ENCODE data around the gene AGRN. TPM values are rescaled to one million over a fixed set of nuclear protein-coding genes. Genes with fewer than 3 reads are reported as not detected.
"Not testable (repeated sequence)": the region's sequence is repeated elsewhere in the genome, so short reads cannot be mapped to it uniquely, and the experiment has no call there.

AGRN gene
- total RNA-seq, 1 donor from 2014 or later, result 374 TPM

DNA sequence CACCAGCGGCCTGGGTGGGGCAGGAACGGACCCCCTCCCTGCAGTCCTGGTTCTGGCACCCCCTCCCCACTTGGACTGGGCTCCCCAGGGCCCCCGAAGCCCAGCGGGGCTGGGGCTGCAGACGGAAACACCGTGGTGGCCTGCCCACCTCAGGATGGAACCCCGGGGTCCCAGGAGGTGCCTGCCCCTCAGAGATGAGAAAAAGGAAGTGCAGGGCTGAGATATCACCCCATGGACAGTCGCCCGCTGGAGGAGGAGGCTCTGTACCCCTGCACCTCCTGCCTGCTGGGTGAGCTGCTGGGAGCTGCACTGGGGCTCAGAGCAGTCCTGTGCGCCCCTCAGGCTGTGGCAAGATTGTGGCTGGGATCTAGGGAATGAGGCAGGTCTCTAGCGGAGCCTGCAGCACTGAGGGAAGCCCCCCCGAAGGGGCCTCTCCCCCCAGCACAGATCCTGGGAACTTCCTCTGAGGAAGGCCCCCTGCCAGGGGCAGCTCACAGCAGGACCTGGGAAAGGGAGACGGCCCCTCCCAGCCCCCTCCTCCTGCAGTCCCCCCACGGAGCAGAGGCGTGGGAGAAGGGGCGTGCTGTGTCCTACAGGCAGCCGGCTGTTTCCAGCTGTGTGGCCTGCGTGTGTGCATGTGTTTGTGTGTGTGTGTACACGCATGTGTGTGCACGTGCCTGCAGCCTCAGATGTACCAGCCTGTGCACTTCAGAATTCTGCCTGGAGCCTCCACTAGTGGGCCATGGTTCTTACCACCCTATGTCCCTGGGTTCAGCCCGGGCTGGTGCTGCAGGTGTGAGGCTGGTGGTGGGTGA is 6.9 kb downstream of the AGRN start:
- no peaks in the 10 kb centered on the region for H3K9me3 Mint-ChIP-seq (ENCODE audit: unreplicated experiment)
- TF ChIP-seq, protein P1, sequence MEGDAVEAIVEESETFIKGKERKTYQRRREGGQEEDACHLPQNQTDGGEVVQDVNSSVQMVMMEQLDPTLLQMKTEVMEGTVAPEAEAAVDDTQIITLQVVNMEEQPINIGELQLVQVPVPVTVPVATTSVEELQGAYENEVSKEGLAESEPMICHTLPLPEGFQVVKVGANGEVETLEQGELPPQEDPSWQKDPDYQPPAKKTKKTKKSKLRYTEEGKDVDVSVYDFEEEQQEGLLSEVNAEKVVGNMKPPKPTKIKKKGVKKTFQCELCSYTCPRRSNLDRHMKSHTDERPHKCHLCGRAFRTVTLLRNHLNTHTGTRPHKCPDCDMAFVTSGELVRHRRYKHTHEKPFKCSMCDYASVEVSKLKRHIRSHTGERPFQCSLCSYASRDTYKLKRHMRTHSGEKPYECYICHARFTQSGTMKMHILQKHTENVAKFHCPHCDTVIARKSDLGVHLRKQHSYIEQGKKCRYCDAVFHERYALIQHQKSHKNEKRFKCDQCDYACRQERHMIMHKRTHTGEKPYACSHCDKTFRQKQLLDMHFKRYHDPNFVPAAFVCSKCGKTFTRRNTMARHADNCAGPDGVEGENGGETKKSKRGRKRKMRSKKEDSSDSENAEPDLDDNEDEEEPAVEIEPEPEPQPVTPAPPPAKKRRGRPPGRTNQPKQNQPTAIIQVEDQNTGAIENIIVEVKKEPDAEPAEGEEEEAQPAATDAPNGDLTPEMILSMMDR (IDR thresholded peaks at IDR 0.05; ENCODE audit: unreplicated experiment), result no peak
- no peak for DNase-seq (ENCODE audit: low spot score)
- H3K36me3 Mint-ChIP-seq (ENCODE audit: low read depth, unreplicated experiment), result peaks cover 8% of the 10 kb centered on the region
- peaks cover 13% of the 10 kb centered on the region for H3K27me3 Mint-ChIP-seq (ENCODE audit: unreplicated experiment)
- H3K4me3 Mint-ChIP-seq (ENCODE audit: unreplicated experiment), result no peak overlapping the region
- peaks cover 22% of the 10 kb centered on the region for H3K4me1 Mint-ChIP-seq (ENCODE audit: unreplicated experiment)
- no peak overlapping the region for H3K27ac Mint-ChIP-seq (ENCODE audit: unreplicated experiment)

DNA sequence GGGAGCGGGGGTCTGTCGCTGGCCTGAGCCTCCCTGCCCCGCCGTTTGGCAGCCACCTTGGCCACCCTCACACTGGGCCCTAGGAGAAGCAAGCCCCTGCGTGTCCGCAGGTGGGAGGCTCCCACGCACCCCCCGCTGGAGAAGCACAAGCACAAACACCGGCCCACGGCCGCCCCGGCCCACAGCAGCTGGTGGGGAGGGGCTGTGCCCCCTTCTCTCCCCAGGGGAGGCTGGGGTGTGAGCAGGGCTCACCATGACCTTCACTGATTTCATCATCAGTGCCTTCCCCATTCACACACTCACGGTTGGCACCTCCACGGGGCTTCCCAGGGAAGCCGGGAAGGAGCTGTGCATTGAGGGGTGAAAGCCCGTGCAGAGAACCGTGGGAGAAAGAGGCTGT is 7.9 kb downstream of the AGRN start:
- Mint-ChIP-seq H3K27me3 (ENCODE audit: unreplicated experiment) (peaks cover 14% of the 10 kb centered on the region), H3K9me3 (ENCODE audit: unreplicated experiment) (no peaks in the 10 kb centered on the region), H3K4me3 (ENCODE audit: unreplicated experiment) (no peak overlapping the region), H3K27ac (ENCODE audit: unreplicated experiment) (no peak overlapping the region), H3K36me3 (ENCODE audit: low read depth, unreplicated experiment) (peaks cover 8% of the 10 kb centered on the region), H3K4me1 (ENCODE audit: unreplicated experiment) (peaks cover 21% of the 10 kb centered on the region)
- TF ChIP-seq, protein P1 (IDR thresholded peaks at IDR 0.05; ENCODE audit: unreplicated experiment), result no peak
- no peak for DNase-seq (ENCODE audit: low spot score)

DNA sequence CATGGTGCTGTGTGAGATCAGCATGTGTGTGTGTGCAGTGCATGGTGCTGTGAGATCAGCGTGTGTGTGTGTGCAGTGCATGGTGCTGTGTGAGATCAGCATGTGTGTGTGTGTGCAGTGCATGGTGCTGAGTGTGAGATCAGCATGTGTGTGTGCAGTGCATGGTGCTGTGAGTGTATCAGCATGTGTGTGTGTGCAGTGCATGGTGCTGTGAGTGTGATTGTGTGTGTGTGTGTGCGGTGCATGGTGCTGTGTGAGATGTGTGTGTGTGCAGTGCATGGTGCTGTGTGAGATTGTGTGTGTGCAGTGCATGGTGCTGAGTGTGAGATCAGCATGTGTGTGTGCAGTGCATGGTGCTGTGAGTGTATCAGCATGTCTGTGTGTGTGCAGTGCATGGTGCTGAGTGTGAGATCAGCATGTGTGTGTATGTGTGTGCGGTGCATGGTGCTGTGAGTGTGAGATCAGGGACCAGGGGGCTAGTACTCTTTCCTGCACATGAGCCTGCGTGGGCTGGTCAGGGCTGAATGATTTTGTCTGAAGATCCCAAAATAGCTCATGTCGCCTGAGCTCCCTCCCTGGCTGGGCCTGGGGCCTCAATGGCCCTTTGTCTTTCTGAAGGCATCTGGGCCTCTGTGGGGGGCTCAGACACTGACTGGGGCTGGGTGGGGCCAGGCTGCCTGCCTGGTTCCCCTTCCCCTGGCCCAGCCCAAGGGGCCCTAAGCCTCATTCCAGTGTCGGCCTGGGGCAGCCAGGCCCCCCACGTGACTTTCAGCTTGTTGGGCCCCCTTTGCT is 11.1 kb downstream of the AGRN start:
- H3K27ac Mint-ChIP-seq (ENCODE audit: unreplicated experiment), result not testable (repeated sequence)

DNA sequence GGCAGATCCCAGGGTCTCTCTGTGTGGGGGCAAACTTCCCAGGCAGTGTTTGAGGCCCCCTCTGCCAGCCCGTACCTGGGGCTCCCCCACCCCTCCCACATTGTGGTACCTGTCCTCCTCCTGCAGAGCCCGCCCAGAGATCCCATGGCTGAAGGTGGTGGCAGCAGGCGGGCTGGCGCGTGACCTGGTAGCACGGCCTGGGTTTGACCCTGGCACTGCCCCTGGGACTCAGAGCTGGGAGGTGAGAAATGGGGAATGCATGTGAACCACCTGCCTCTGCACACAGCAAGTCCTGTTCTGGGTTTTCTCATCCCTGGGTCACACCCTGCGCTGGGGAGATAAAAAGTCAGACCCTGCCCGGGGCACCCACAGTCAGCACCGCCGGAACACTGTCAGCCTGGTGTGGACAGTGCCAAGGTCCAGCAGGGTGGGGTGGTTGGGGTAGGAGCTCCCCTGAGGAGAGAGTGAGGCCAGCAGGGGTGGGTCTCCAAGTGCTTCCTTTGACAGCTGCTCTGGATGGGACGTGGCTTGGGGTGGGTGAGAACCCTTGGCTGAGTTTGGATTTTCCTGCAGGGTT is 11.8 kb downstream of the AGRN start:
- no peak overlapping the region for H3K27ac Mint-ChIP-seq (ENCODE audit: unreplicated experiment)
- no peak for DNase-seq (ENCODE audit: low spot score)
- peak overlapping the region; percentile 69 for H3K4me3 Mint-ChIP-seq (ENCODE audit: unreplicated experiment)
- peaks cover 10% of the 10 kb centered on the region for H3K4me1 Mint-ChIP-seq (ENCODE audit: unreplicated experiment)
- H3K36me3 Mint-ChIP-seq (ENCODE audit: low read depth, unreplicated experiment), result peaks cover 6% of the 10 kb centered on the region
- TF ChIP-seq, protein P1 (IDR thresholded peaks at IDR 0.05; ENCODE audit: unreplicated experiment), result no peak
- no peaks in the 10 kb centered on the region for H3K9me3 Mint-ChIP-seq (ENCODE audit: unreplicated experiment)
- peaks cover 12% of the 10 kb centered on the region for H3K27me3 Mint-ChIP-seq (ENCODE audit: unreplicated experiment)

More for the DNA sequence above, 11.1 kb downstream of the AGRN start:
- not testable (repeated sequence) for DNase-seq (ENCODE audit: low spot score); H3K9me3 Mint-ChIP-seq (ENCODE audit: unreplicated experiment); H3K4me3 Mint-ChIP-seq (ENCODE audit: unreplicated experiment); H3K36me3 Mint-ChIP-seq (ENCODE audit: low read depth, unreplicated experiment)
- H3K27me3 Mint-ChIP-seq (ENCODE audit: unreplicated experiment), result peaks cover 12% of the 10 kb centered on the region
- H3K4me1 Mint-ChIP-seq (ENCODE audit: unreplicated experiment), result peaks cover 11% of the 10 kb centered on the region

DNA sequence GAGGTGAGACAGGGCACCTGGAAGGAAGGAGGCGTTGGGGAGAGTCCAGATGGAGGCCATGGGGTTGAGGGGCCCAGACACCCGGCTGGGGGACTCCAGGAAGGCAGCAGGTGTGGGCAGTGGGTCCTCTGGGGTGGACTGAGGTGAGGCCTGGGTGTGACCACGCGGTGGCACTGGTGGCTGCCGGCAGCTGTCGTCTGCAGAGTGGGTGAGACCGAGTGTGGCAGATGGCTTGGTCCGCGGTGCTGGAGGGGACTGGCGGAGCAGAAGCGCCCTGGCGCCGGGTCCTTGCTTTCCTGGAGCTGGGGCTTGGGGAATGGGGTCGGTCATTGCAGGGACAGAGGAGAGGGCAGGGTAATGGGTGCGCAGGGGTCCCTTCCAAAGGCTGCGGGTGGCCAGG is 12.5 kb downstream of the AGRN start:
- TF ChIP-seq, protein P1 (IDR thresholded peaks at IDR 0.05; ENCODE audit: unreplicated experiment), result no peak
- H3K4me1 Mint-ChIP-seq (ENCODE audit: unreplicated experiment), result peaks cover 8% of the 10 kb centered on the region
- peaks cover 12% of the 10 kb centered on the region for H3K27me3 Mint-ChIP-seq (ENCODE audit: unreplicated experiment)
- DNase-seq (ENCODE audit: low spot score), result no peak
- no peak overlapping the region for H3K27ac Mint-ChIP-seq (ENCODE audit: unreplicated experiment)
- peaks cover 6% of the 10 kb centered on the region for H3K36me3 Mint-ChIP-seq (ENCODE audit: low read depth, unreplicated experiment)
- H3K9me3 Mint-ChIP-seq (ENCODE audit: unreplicated experiment), result no peaks in the 10 kb centered on the region
- H3K4me3 Mint-ChIP-seq (ENCODE audit: unreplicated experiment), result peak overlapping the region; percentile 69

All from endothelial cell (in vitro differentiated cells).